GM23338 (cell line): ENCODE results near the gene ATP5PB. TPM values are rescaled to one million over a fixed set of nuclear protein-coding genes. Genes with fewer than 3 reads are reported as not detected.

Source experiments
- ATAC-seq: fragments of 200-7000 bp; cut with Tn5 transposase; 3 replicates; pipeline ENCODE4 v1.9.1; 2020
- DNase-seq: peaks from one replicate; pipeline ENCODE4 v3.0.0-alpha.2; 2015; ENCODE audit warnings: low spot score
- H2AFZ ChIP-seq: fragments of 200-600 bp; sonication (generic); 2 replicates; pipeline ENCODE4 v1.8.0; 2016; ENCODE audit warnings: antibody characterized with exemption, mild to moderate bottlenecking, moderate library complexity
- H3F3A ChIP-seq: fragments of 200-600 bp; sonication (generic); replicated peaks from 2 replicates; pipeline ENCODE4 v1.8.0; 2017; ENCODE audit warnings: antibody characterized with exemption, mixed run types, low read depth
- H3K27ac ChIP-seq: fragments of 200-600 bp; sonication (generic); 2 replicates; pipeline ENCODE4 v1.6.1; 2016; ENCODE audit warnings: low read depth
- H3K27me3 ChIP-seq: fragments of 200-600 bp; sonication (generic); 2 replicates; pipeline ENCODE4 v1.8.0; 2016; ENCODE audit warnings: mild to moderate bottlenecking, mixed run types, moderate library complexity; ENCODE audit not compliant: insufficient read depth
- H3K36me3 ChIP-seq: fragments of 200-600 bp; sonication (generic); 2 replicates; pipeline ENCODE4 v1.8.0; 2016; ENCODE audit warnings: mild to moderate bottlenecking; ENCODE audit not compliant: insufficient read depth
- H3K4me1 ChIP-seq: fragments of 200-600 bp; sonication (generic); 2 replicates; pipeline ENCODE4 v1.8.0; 2016; ENCODE audit warnings: mild to moderate bottlenecking, moderate library complexity; ENCODE audit not compliant: insufficient read depth
- H3K4me2 ChIP-seq: fragments of 200-600 bp; sonication (generic); 2 replicates; pipeline ENCODE4 v1.7.1; 2017; ENCODE audit warnings: mixed run types
- H3K4me3 ChIP-seq: fragments of 200-600 bp; sonication (generic); 2 replicates; pipeline ENCODE4 v1.6.1; 2016; ENCODE audit warnings: mixed run types
- H3K79me2 ChIP-seq: fragments of 200-600 bp; sonication (generic); replicated peaks from 2 replicates; pipeline ENCODE4 v1.8.0; 2017; ENCODE audit warnings: mild to moderate bottlenecking; ENCODE audit not compliant: insufficient read depth
- H3K9me2 ChIP-seq: fragments of 200-600 bp; sonication (generic); 2 replicates; pipeline ENCODE4 v1.8.0; 2017; ENCODE audit not compliant: insufficient read depth
- H4K20me1 ChIP-seq: fragments of 200-600 bp; sonication (generic); replicated peaks from 2 replicates; pipeline ENCODE4 v1.8.0; 2017; ENCODE audit warnings: mild to moderate bottlenecking; ENCODE audit not compliant: insufficient read depth
- H3K27ac Mint-ChIP-seq: 2 replicates; pipeline ENCODE4 v1.8.0; 2020; ENCODE audit warnings: inconsistent platforms, mild to moderate bottlenecking, moderate library complexity, mixed read lengths
- H3K27me3 Mint-ChIP-seq: 3 replicates; pipeline ENCODE4 v1.8.0; 2022; ENCODE audit warnings: low read depth, mild to moderate bottlenecking, moderate library complexity, mixed read lengths, inconsistent platforms; ENCODE audit not compliant: insufficient read depth, poor library complexity
- H3K36me3 Mint-ChIP-seq: 3 replicates; pipeline ENCODE4 v1.8.0; 2021; ENCODE audit warnings: low read depth, mild to moderate bottlenecking, inconsistent platforms, moderate library complexity, mixed read lengths
- H3K4me1 Mint-ChIP-seq: 3 replicates; pipeline ENCODE4 v1.8.0; 2020; ENCODE audit warnings: mild to moderate bottlenecking, inconsistent platforms, mixed read lengths
- H3K4me3 Mint-ChIP-seq: 3 replicates; pipeline ENCODE4 v1.8.0; 2021; ENCODE audit warnings: moderate library complexity, mild to moderate bottlenecking, inconsistent platforms, mixed read lengths
- H3K9me3 Mint-ChIP-seq: 3 replicates; pipeline ENCODE4 v1.8.0; 2020; ENCODE audit warnings: moderate library complexity, mild to moderate bottlenecking, inconsistent platforms, mixed read lengths
- CREB1 ChIP-seq: fragments of 250-450 bp; sonication (Bioruptor Pico); IDR thresholded peaks from 2 replicates; pipeline ENCODE4 v1.5.0; 2020; ENCODE audit warnings: low read depth, mild to moderate bottlenecking, moderate library complexity
- EZH2 ChIP-seq: fragments of 200-600 bp; sonication (generic); IDR thresholded peaks from one replicate; pipeline ENCODE4 v1.8.0; 2017; ENCODE audit warnings: antibody characterized with exemption, mild to moderate bottlenecking, low read depth; ENCODE audit not compliant: unreplicated experiment
- EZH2phosphoT487 ChIP-seq: fragments of 200-600 bp; sonication (generic); IDR thresholded peaks from one replicate; pipeline ENCODE4 v1.8.1; 2018; ENCODE audit warnings: antibody characterized with exemption; ENCODE audit not compliant: unreplicated experiment
- JUNB ChIP-seq: IDR thresholded peaks from one replicate; pipeline ENCODE4 v1.6.1; 2016; ENCODE audit warnings: antibody characterized with exemption; ENCODE audit not compliant: unreplicated experiment
- NANOG ChIP-seq: IDR thresholded peaks from 2 replicates; pipeline ENCODE4 v1.6.1; 2016; ENCODE audit warnings: antibody characterized with exemption, borderline replicate concordance
- POLR2AphosphoS5 ChIP-seq: IDR thresholded peaks from 2 replicates; pipeline ENCODE4 v1.6.1; 2016; ENCODE audit warnings: antibody characterized with exemption, low read depth
- STAT1 ChIP-seq: IDR thresholded peaks from one replicate; pipeline ENCODE4 v1.6.1; 2016; ENCODE audit warnings: antibody characterized with exemption; ENCODE audit not compliant: unreplicated experiment
- ZNF114 ChIP-seq: fragments of 250-450 bp; sonication (Bioruptor Pico); IDR thresholded peaks from 2 replicates; pipeline ENCODE4 v1.5.0; 2020; ENCODE audit warnings: mild to moderate bottlenecking, moderate library complexity
- ZNF331 ChIP-seq: fragments of 250-450 bp; sonication (Bioruptor Pico); IDR thresholded peaks from 2 replicates; pipeline ENCODE4 v1.5.0; 2020; ENCODE audit warnings: low read depth, mild to moderate bottlenecking, moderate library complexity
- polyA plus RNA-seq: library from polyadenylated mRNA; unstranded; fragments of >200 nt; fragmentation: Nextera tagmentation; extraction: Ambion mirVana; gene quantifications from 2 replicates; pipeline ENCODE4 v1.2.1, GENCODE V29; 2016
- total RNA-seq: library from RNA; depleted of rRNA; stranded (reverse); fragments of >200 nt; shearing (Covaris generic); gene quantifications from 2 replicates; pipeline ENCODE4 v1.2.3, GENCODE V29; 2014
- TF ChIP-seq, protein P1 (sequence below), 2 experiments: fragments of 200-600 bp in 1 of 2; sonication (generic) in 1 of 2; conservative IDR thresholded peaks; 2 replicates each; pipeline versions ENCODE4 v1.5.1 to v1.6.1; 2016 to 2017; ENCODE audit warnings: antibody characterized with exemption in 2 of 2, low read depth in 2 of 2, mild to moderate bottlenecking in 2 of 2, moderate library complexity in 1 of 2
- TF ChIP-seq, protein P2 (sequence below): IDR thresholded peaks from 2 replicates; pipeline ENCODE4 v1.6.1; 2016; ENCODE audit warnings: antibody characterized with exemption
- TF ChIP-seq, protein P3 (sequence below): IDR thresholded peaks from one replicate; pipeline ENCODE4 v1.6.1; 2018; ENCODE audit warnings: antibody characterized with exemption; ENCODE audit not compliant: unreplicated experiment

ATP5PB gene
- total and polyA plus RNA-seq, 2 experiments from 2014 or later: 279 to 300 TPM

DNA sequence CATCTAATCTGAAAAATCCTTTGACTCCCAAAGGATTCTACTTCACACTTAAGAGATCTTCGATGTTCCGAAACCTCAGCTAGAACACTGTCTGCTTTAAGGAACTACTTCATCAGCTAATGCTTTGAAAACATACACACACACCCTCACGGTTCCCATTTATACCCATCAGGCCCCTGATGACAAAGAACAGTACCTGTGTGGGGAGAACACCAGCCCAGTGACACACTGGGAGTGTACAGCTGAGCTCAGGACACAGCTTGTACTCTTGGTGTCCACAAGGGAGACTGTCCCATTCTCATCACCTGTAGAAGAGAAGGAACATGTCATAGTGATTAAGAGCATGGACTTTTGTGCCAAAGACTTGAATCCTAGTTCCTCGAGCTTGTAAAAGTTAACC, 6.8 kb upstream of the ATP5PB start (continued):
- TF ChIP-seq EZH2phosphoT487 (no peak), STAT1 (no peak)
- TF ChIP-seq, protein P1, sequence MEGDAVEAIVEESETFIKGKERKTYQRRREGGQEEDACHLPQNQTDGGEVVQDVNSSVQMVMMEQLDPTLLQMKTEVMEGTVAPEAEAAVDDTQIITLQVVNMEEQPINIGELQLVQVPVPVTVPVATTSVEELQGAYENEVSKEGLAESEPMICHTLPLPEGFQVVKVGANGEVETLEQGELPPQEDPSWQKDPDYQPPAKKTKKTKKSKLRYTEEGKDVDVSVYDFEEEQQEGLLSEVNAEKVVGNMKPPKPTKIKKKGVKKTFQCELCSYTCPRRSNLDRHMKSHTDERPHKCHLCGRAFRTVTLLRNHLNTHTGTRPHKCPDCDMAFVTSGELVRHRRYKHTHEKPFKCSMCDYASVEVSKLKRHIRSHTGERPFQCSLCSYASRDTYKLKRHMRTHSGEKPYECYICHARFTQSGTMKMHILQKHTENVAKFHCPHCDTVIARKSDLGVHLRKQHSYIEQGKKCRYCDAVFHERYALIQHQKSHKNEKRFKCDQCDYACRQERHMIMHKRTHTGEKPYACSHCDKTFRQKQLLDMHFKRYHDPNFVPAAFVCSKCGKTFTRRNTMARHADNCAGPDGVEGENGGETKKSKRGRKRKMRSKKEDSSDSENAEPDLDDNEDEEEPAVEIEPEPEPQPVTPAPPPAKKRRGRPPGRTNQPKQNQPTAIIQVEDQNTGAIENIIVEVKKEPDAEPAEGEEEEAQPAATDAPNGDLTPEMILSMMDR (conservative IDR thresholded peaks at IDR 0.05; ENCODE audit: low read depth in 2 of 2): no peak
- TF ChIP-seq, protein P2, sequence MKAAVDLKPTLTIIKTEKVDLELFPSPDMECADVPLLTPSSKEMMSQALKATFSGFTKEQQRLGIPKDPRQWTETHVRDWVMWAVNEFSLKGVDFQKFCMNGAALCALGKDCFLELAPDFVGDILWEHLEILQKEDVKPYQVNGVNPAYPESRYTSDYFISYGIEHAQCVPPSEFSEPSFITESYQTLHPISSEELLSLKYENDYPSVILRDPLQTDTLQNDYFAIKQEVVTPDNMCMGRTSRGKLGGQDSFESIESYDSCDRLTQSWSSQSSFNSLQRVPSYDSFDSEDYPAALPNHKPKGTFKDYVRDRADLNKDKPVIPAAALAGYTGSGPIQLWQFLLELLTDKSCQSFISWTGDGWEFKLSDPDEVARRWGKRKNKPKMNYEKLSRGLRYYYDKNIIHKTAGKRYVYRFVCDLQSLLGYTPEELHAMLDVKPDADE: no peak

DNA sequence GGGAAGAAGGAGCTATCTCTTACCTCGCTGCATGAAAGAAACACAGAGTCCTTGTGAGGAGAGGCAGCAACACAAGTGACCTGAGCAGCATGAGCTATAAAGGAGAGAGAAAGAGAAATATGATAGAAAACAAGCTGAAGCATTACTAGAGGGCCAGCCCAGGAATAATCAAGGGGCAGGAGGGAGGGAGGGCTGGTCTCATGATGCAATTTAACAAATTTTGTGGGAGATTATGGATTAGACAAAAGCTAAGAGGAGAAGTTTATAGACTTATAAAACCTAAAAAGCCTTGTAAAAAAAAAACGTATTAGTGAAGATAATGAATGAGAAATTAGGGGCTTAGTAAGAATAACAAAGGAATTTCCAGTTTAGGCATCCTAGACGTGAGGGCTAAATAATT, 5.2 kb upstream of the ATP5PB start:
- Mint-ChIP-seq H3K9me3 (no peaks in the 10 kb centered on the region), H3K4me1 (peaks cover 12% of the 10 kb centered on the region; the same call in 2 of the 3 replicates), H3K4me3 (no peak overlapping the region), H3K36me3 (peaks cover 80% of the 10 kb centered on the region), H3K27me3 (peaks cover 5% of the 10 kb centered on the region), H3K27ac (no peak overlapping the region)
- no peaks in the 10 kb centered on the region; the same call in 1 of the 2 replicates for H3K4me1 ChIP-seq
- H3K36me3 ChIP-seq: peaks cover 66% of the 10 kb centered on the region
- DNase-seq (no peak), ATAC-seq (no peak)
- no peaks in the 10 kb centered on the region for H3F3A ChIP-seq
- H4K20me1 ChIP-seq: peaks cover 46% of the 10 kb centered on the region
- H3K27me3 ChIP-seq: no peaks in the 10 kb centered on the region
- no peak overlapping the region for H2AFZ ChIP-seq
- TF ChIP-seq ZNF114 (CRISPR knock-in tag) (no peak), CREB1 (CRISPR knock-in tag) (no peak)
- TF ChIP-seq, protein P2: no peak
- peaks cover 43% of the 10 kb centered on the region for H3K79me2 ChIP-seq
- H3K9me2 ChIP-seq: no peaks in the 10 kb centered on the region
- no peak overlapping the region for H3K27ac ChIP-seq
- no peak overlapping the region for H3K4me3 ChIP-seq
- no peak overlapping the region for H3K4me2 ChIP-seq

DNA sequence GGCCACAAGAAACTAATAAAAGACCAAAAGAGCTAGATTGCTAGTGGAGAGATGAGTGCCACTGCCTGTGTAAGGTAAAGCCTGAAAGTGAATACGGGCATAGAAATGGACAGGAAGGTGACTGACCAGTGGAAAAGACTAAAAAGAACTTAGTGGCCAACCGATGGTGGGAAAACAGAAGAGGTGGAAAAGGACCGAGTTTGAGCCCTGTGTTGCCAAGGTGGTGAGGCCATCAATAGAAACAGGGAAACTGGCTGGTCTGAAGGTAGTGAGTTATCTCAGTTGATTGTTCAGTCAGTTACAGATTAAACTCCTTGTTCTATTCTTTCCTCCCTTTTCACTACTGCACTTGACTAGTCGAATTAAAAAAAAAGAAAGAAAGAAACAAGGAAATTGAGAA, 2.7 kb upstream of the ATP5PB start:
- no peaks in the 10 kb centered on the region for H3K9me3 Mint-ChIP-seq
- Histone ChIP-seq H3K4me2 (no peak overlapping the region), H3K36me3 (peaks cover 42% of the 10 kb centered on the region), H4K20me1 (peaks cover 35% of the 10 kb centered on the region), H3K4me3 (no peak overlapping the region), H3F3A (no peaks in the 10 kb centered on the region), H3K79me2 (peaks cover 58% of the 10 kb centered on the region), H3K4me1 (peaks cover 7% of the 10 kb centered on the region; the same call in 1 of the 2 replicates), H3K27me3 (no peaks in the 10 kb centered on the region), H3K9me2 (no peaks in the 10 kb centered on the region), H2AFZ (no peak overlapping the region), H3K27ac (no peak overlapping the region)
- DNase-seq: no peak
- H3K4me1 Mint-ChIP-seq: peaks cover 18% of the 10 kb centered on the region
- H3K27me3 Mint-ChIP-seq: peaks cover 9% of the 10 kb centered on the region
- peaks cover 65% of the 10 kb centered on the region for H3K36me3 Mint-ChIP-seq
- ATAC-seq: no peak
- H3K4me3 Mint-ChIP-seq: peak overlapping the region; percentile 23; the same call in 1 of the 3 replicates
- no peak overlapping the region for H3K27ac Mint-ChIP-seq
- TF ChIP-seq NANOG (no peak), POLR2AphosphoS5 (no peak), CREB1 (CRISPR knock-in tag) (no peak), JUNB (no peak), ZNF331 (CRISPR knock-in tag) (no peak), EZH2 (no peak), ZNF114 (CRISPR knock-in tag) (no peak)
- TF ChIP-seq, protein P3, sequence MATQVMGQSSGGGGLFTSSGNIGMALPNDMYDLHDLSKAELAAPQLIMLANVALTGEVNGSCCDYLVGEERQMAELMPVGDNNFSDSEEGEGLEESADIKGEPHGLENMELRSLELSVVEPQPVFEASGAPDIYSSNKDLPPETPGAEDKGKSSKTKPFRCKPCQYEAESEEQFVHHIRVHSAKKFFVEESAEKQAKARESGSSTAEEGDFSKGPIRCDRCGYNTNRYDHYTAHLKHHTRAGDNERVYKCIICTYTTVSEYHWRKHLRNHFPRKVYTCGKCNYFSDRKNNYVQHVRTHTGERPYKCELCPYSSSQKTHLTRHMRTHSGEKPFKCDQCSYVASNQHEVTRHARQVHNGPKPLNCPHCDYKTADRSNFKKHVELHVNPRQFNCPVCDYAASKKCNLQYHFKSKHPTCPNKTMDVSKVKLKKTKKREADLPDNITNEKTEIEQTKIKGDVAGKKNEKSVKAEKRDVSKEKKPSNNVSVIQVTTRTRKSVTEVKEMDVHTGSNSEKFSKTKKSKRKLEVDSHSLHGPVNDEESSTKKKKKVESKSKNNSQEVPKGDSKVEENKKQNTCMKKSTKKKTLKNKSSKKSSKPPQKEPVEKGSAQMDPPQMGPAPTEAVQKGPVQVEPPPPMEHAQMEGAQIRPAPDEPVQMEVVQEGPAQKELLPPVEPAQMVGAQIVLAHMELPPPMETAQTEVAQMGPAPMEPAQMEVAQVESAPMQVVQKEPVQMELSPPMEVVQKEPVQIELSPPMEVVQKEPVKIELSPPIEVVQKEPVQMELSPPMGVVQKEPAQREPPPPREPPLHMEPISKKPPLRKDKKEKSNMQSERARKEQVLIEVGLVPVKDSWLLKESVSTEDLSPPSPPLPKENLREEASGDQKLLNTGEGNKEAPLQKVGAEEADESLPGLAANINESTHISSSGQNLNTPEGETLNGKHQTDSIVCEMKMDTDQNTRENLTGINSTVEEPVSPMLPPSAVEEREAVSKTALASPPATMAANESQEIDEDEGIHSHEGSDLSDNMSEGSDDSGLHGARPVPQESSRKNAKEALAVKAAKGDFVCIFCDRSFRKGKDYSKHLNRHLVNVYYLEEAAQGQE: no peak
- TF ChIP-seq, protein P1 (conservative IDR thresholded peaks at IDR 0.05; ENCODE audit: low read depth in 2 of 2): no peak
